HL-60 (cell line): Measurements from ENCODE around the gene COPS7A.

Experiments
- CTCF ChIP-seq: IDR thresholded peaks from one replicate; pipeline ENCODE4 v1.5.1; 2011; ENCODE audit warnings: low read length, control low read depth, inconsistent platforms; ENCODE audit not compliant: insufficient read depth
- POLR2AphosphoS5 ChIP-seq: IDR thresholded peaks from 2 replicates; pipeline ENCODE4 v1.6.1; 2012; ENCODE audit warnings: low read depth

- no peak for TF ChIP-seq CTCF
- no peak for TF ChIP-seq POLR2AphosphoS5
Observed at GRCh38 chr12:6676962-6677361, 46.9 kb upstream of the COPS7A start.
